Esophagus muscularis mucosa (tissue), 4 donors: ENCODE data around the gene LNPEP. TPM values are rescaled to one million over a fixed set of nuclear protein-coding genes. Genes with fewer than 3 reads are reported as not detected.
A peak's percentile ranks its signal among the peaks of the same experiment; 100 is the strongest.

Experiments
- DNase-seq: peaks from one replicate; pipeline ENCODE4 v3.0.0-alpha.2; 2017; ENCODE audit errors: extremely low spot score
- H3K27ac ChIP-seq, 4 donors: fragments of 200-600 bp; sonication (generic); replicated peaks in 1 of 4; 1 replicate in 3 of 4; 2 replicates in 1 of 4; pipeline ENCODE4 v1.5.1; 2016 to 2019; ENCODE audit warnings: mild to moderate bottlenecking in 1 of 4
- H3K27me3 ChIP-seq, 4 donors: fragments of 200-600 bp; sonication (generic); one replicate each; pipeline versions ENCODE4 v1.5.1 to v1.6.0; 2016 to 2019
- H3K36me3 ChIP-seq, 4 donors: fragments of 200-600 bp; sonication (generic); one replicate each; pipeline ENCODE4 v1.5.1; 2016 to 2019
- H3K4me1 ChIP-seq, 4 donors: fragments of 200-600 bp; sonication (generic); one replicate each; pipeline ENCODE4 v1.5.1; 2016 to 2019
- H3K4me3 ChIP-seq, 4 donors: fragments of 200-600 bp; sonication (generic); 1 replicate in 2 of 4; 2 replicates in 2 of 4; pipeline ENCODE4 v1.5.1; 2016 to 2019; ENCODE audit warnings: mild to moderate bottlenecking in 4 of 4, moderate library complexity in 1 of 4
- H3K9me3 ChIP-seq, 4 donors: fragments of 200-600 bp; sonication (generic); 1 replicate in 3 of 4; 2 replicates in 1 of 4; pipeline ENCODE4 v1.5.1; 2016 to 2019
- CTCF ChIP-seq, 3 experiments: fragments of 200-600 bp in 2 of 3; fragments of 450-650 bp in 1 of 3; sonication (generic) in 2 of 3; IDR thresholded peaks; one replicate each; pipeline ENCODE4 v1.5.1; 2017 to 2019; ENCODE audit warnings: antibody characterized with exemption in 3 of 3, mild to moderate bottlenecking in 2 of 3, moderate library complexity in 1 of 3
- EP300 ChIP-seq: sonication (generic); formaldehyde crosslinking; IDR thresholded peaks from one replicate; pipeline ENCODE4 v1.6.1; 2017; ENCODE audit warnings: antibody characterized with exemption
- POLR2A ChIP-seq: fragments of 450-650 bp; IDR thresholded peaks from one replicate; pipeline ENCODE4 v1.6.1; 2017; ENCODE audit warnings: antibody characterized with exemption, moderate library complexity, mild to moderate bottlenecking, low read depth
- POLR2AphosphoS5 ChIP-seq, 2 donors: sonication (generic); formaldehyde crosslinking; IDR thresholded peaks; one replicate each; pipeline ENCODE4 v1.6.1; 2017; ENCODE audit warnings: antibody characterized with exemption in 2 of 2
- WGBS: methylation state at CpG from one replicate; pipeline ENCODE4 v1.1.5; 2018; 5-methylcytosine and 5-hydroxymethylcytosine counted together
- intact Hi-C: fragments of 100-400 bp; cut with DNase I; formaldehyde crosslinking; loops from one replicate; pipeline ENCODE4 v1.15.1; 2023
- total RNA-seq, 4 donors: library from RNA; depleted of rRNA; stranded (reverse); fragments of >200 nt; gene quantifications; one replicate each; pipeline versions ENCODE4 v1.1.0 to v1.2.1, GENCODE V29; 2016

Gene LNPEP
- total RNA-seq, 4 donors from 2014 or later, result 55.2 to 80.2 (median 65.6) TPM

- H3K27ac ChIP-seq, result no peak overlapping the region
- DNase-seq, result no peak
- no peaks in the 10 kb centered on the region for H3K27me3 ChIP-seq
- TF ChIP-seq CTCF (IDR thresholded peaks at IDR 0.05), result no peak
- H3K4me1 ChIP-seq, result peaks cover 0 to 4% (median 0%) of the 10 kb centered on the region in 4 donors
- no peak overlapping the region for H3K4me3 ChIP-seq
- 77% methylated on average over 3 of the region's 3 CpGs for WGBS
- intact Hi-C loops, result no loop called here
- no peaks in the 10 kb centered on the region for H3K9me3 ChIP-seq
- no peaks in the 10 kb centered on the region for H3K36me3 ChIP-seq
Measured at GRCh38 chr5:97043511-97043910, 107.6 kb downstream of the LNPEP start.

- H3K36me3 ChIP-seq, result no peaks in the 10 kb centered on the region
- H3K4me3 ChIP-seq, result no peak overlapping the region
- no peaks in the 10 kb centered on the region for H3K27me3 ChIP-seq
- TF ChIP-seq EP300, result no peak
- TF ChIP-seq POLR2AphosphoS5 (IDR thresholded peaks at IDR 0.05), result peak in 1 of 2 donors; percentile 28
- peak in 2 of 3 experiments; percentile 34 to 56 for TF ChIP-seq CTCF (IDR thresholded peaks at IDR 0.05)
- no peaks in the 10 kb centered on the region for H3K9me3 ChIP-seq
- intact Hi-C loops, result no loop called here
- no peak overlapping the region for H3K27ac ChIP-seq
- H3K4me1 ChIP-seq, result peaks cover 0 to 4% (median 0%) of the 10 kb centered on the region in 4 donors
- WGBS, result 77% methylated on average over 2 of the region's 2 CpGs
- no peak for DNase-seq
Measured at GRCh38 chr5:97044052-97044451, 108.2 kb downstream of the LNPEP start.

- no peak for TF ChIP-seq POLR2A
- TF ChIP-seq EP300, result no peak
- TF ChIP-seq POLR2AphosphoS5 (IDR thresholded peaks at IDR 0.05), result no peak
- TF ChIP-seq CTCF (IDR thresholded peaks at IDR 0.05), result no peak
- H3K4me3 ChIP-seq, result no peak overlapping the region
- no peak for DNase-seq
- no peaks in the 10 kb centered on the region for H3K27me3 ChIP-seq
- H3K9me3 ChIP-seq, result no peaks in the 10 kb centered on the region
- peaks cover 0 to 4% (median 0%) of the 10 kb centered on the region in 4 donors for H3K4me1 ChIP-seq
- no peaks in the 10 kb centered on the region for H3K36me3 ChIP-seq
- WGBS, result 79% methylated on average over 7 of the region's 7 CpGs
- H3K27ac ChIP-seq, result no peak overlapping the region
- intact Hi-C loops, result no loop called here
Measured at GRCh38 chr5:97046270-97046982, 110.5 kb downstream of the LNPEP start.

- Histone ChIP-seq H3K4me3 (no peak overlapping the region), H3K9me3 (no peaks in the 10 kb centered on the region), H3K4me1 (peaks cover 0 to 4% (median 0%) of the 10 kb centered on the region in 4 donors), H3K27me3 (no peaks in the 10 kb centered on the region), H3K36me3 (no peaks in the 10 kb centered on the region), H3K27ac (no peak overlapping the region)
- intact Hi-C loops, result no loop called here
- no peak for TF ChIP-seq CTCF (IDR thresholded peaks at IDR 0.05)
- TF ChIP-seq POLR2AphosphoS5 (IDR thresholded peaks at IDR 0.05), result no peak
- no peak for TF ChIP-seq POLR2A
- TF ChIP-seq EP300, result no peak
- WGBS, result 100% methylated on average over 1 of the region's 1 CpG
- DNase-seq, result no peak
Measured at GRCh38 chr5:97047076-97047475, 111.2 kb downstream of the LNPEP start.

GRCh38 chr5:97049175-97049574, 113.3 kb downstream of the LNPEP start:
- Histone ChIP-seq H3K4me1 (no peaks in the 10 kb centered on the region), H3K27ac (no peak overlapping the region), H3K4me3 (no peak overlapping the region), H3K36me3 (no peaks in the 10 kb centered on the region), H3K27me3 (no peaks in the 10 kb centered on the region), H3K9me3 (no peaks in the 10 kb centered on the region)
- TF ChIP-seq EP300 (no peak), POLR2AphosphoS5 (IDR thresholded peaks at IDR 0.05) (no peak), CTCF (IDR thresholded peaks at IDR 0.05) (no peak), POLR2A (no peak)
- intact Hi-C loops, result no loop called here
- DNase-seq, result no peak
- WGBS, result 71% methylated on average over 7 of the region's 7 CpGs
